Heart right ventricle (tissue), 16 donors: ENCODE results near the gene COQ9. TPM values are rescaled to one million over a fixed set of nuclear protein-coding genes. Genes with fewer than 3 reads are reported as not detected.

Experiments
- ATAC-seq, 8 donors: fragments of 200-7000 bp; cut with Tn5 transposase; one replicate each; pipeline ENCODE4 v1.9.1; 2020; ENCODE audit warnings: mild to moderate bottlenecking in 8 of 8, moderate library complexity in 8 of 8, moderate number of reproducible peaks in 1 of 8
- DNase-seq, 2 donors: peaks; one replicate each; pipeline ENCODE4 v3.0.0-alpha.2; 2020
- H3K27ac ChIP-seq, 10 donors: fragments of 200-600 bp; sonication (generic) in 2 of 10; one replicate each; pipeline versions ENCODE4 v1.5.0 to v1.8.0; 2020 to 2022; ENCODE audit warnings: mild to moderate bottlenecking in 3 of 10
- H3K27me3 ChIP-seq, 7 donors: fragments of 200-600 bp; one replicate each; pipeline ENCODE4 v1.8.0; 2021 to 2022; ENCODE audit warnings: mild to moderate bottlenecking in 2 of 7
- H3K36me3 ChIP-seq, 9 donors: fragments of 200-600 bp; sonication (generic) in 1 of 9; one replicate each; pipeline versions ENCODE4 v1.5.0 to v1.8.0; 2020 to 2022; ENCODE audit warnings: mild to moderate bottlenecking in 2 of 9
- H3K4me1 ChIP-seq, 9 donors: fragments of 200-600 bp; sonication (generic) in 1 of 9; one replicate each; pipeline versions ENCODE4 v1.5.0 to v1.8.0; 2020 to 2022; ENCODE audit warnings: mild to moderate bottlenecking in 4 of 9
- H3K4me3 ChIP-seq, 10 donors: fragments of 200-600 bp; sonication (generic) in 2 of 10; one replicate each; pipeline versions ENCODE4 v1.5.0 to v1.8.0; 2020 to 2022; ENCODE audit warnings: mild to moderate bottlenecking in 7 of 10, moderate library complexity in 2 of 10
- H3K9me3 ChIP-seq, 11 donors: fragments of 200-600 bp in 10 of 11; sonication (generic) in 2 of 11; one replicate each; pipeline versions ENCODE4 v1.5.0 to v1.8.0; 2013 to 2022; ENCODE audit warnings: mild to moderate bottlenecking in 2 of 11, control low read depth in 1 of 11, moderate library complexity in 1 of 11
- WGBS, 2 donors: extraction: QIAGEN DNeasy Blood & Tissue Kit; methylation state at CpG; one replicate each; pipeline ENCODE4 v1.1.7; 2013; ENCODE audit warnings: inconsistent platforms in 1 of 2; 5-methylcytosine and 5-hydroxymethylcytosine counted together
- intact Hi-C, 10 donors: fragments of 100-400 bp; cut with DNase I; formaldehyde crosslinking; loops; one replicate each; pipeline versions ENCODE4 v1.11.1 to v1.14.2; 2022
- polyA plus RNA-seq, 2 donors: library from polyadenylated mRNA; stranded (reverse); fragments of 200-250 nt; gene quantifications; one replicate each; pipeline ENCODE4 v1.2.3, GENCODE V29; 2013
- total RNA-seq, 10 donors: library from RNA; stranded (reverse); fragmentation: NEBNext Ultra II Directional in 3 of 10; extraction: Animal tissue kit (Norgen Biotek cat#: 25700) in 3 of 10; gene quantifications; one replicate each; pipeline versions ENCODE4 v1.2.1 to v1.2.4, GENCODE V29; 2021 to 2023
- TF ChIP-seq, protein P1 (sequence below), 9 donors: fragments of 200-600 bp; sonication (generic) in 2 of 9; IDR thresholded peaks; one replicate each; pipeline versions ENCODE4 v1.5.0 to v1.8.0; 2021 to 2022; ENCODE audit warnings: antibody characterized with exemption in 9 of 9, mild to moderate bottlenecking in 5 of 9, moderate library complexity in 1 of 9
- donor health status: Arrhythmogenic right ventricular cardiomyopathy.
- donor health status: ischemic (EF 13 %, LVEDD 7.1; RV severe dilation, severe dysfunction).
- donor health status: healthy with polysubstance abuse.
- donor health status: DM: no; HTN: yes; CAD: no.
- donor health status: DM: no; HTN: no; CAD: no.
- donor health status: ischemic (EF 25% LVEDD 6.9; RV normal size, moderate dysfunction).
- donor health status: ischemic (EF 25% LVEDD 5.7; RV mildly dilated, moderate dysfunction).
- donor health status: healthy.
- donor health status: DM: yes; HTN: yes; CAD: no.
- donor health status: Ischemic cardiomyopathy.
- donor health status: ischemic (EF 35%, LVEDD 5.7; RV mildly dilated, moderate dysfunction).
- donor health status: nonischemic (EF 11% LVEDD 7.7; RV severe dilation, severe dysfunction).
- donor health status: DM: yes; HTN: yes; CAD: no.
- donor health status: PGD.
- donor health status: ischemic (EF 29% LVEDD 5.4; RV normal size, mild dysfunction).
- donor health status: nonischemic (EF 23%, LVEDD 6.1; RV moderate dilation, normal function).

Gene COQ9
- total and polyA plus RNA-seq, 12 donors: 135 to 475 (median 207) TPM

DNA sequence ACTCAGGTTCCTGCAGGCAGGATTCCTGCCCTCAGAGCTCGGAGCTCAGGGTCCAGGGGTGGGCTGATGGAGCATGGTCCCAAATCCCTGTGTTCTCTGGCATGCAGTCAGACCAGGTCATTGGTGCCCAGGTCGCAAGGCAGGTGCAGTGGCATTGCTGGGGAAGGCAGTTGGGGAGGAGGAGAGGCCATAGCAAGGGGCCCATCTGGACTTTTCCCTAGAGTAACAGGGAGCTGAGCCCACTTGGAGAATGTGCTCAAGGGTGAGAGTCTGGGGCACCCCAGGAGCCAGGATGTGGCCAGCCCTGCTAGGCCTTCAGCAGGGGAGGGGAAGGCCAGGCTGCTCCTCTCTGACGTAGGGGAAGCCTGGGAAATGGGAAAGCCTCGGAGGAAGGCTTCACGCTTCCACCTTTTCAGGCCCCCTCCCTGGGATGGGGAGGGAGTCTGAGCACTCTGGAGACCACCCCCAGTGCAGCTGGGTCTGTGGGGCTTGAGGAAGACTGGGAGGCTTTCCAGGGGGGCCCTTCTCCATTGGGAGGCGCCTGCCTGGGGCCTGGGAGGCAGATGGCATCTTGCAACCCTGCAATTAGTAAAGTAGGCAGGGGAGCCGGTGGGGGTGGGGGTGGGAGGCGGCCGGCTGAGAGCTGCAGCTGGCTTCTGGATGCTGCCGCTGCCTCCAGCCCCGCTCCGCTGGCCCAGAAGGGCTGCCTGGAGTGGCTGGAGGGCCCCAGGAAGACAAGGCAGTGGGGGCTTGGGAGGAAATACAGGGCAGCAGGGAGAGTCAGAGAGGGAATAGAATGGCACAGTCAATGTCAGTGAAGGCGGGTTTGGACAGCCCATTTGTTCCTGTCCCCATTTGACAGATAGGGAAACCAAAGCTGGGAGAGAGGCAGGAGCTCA lies 60.1 kb downstream of the COQ9 start:
- Histone ChIP-seq H3K4me1 (peaks cover 0 to 22% (median 5%) of the 10 kb centered on the region in 9 donors), H3K9me3 (no peaks in the 10 kb centered on the region), H3K4me3 (no peak overlapping the region), H3K27ac (peak overlapping the region in 2 of 10 donors; percentile 1 to 16), H3K27me3 (no peaks in the 10 kb centered on the region), H3K36me3 (peaks cover 0 to 10% (median 0%) of the 10 kb centered on the region in 9 donors)
- intact Hi-C loops: no loop called here
- TF ChIP-seq, protein P1, sequence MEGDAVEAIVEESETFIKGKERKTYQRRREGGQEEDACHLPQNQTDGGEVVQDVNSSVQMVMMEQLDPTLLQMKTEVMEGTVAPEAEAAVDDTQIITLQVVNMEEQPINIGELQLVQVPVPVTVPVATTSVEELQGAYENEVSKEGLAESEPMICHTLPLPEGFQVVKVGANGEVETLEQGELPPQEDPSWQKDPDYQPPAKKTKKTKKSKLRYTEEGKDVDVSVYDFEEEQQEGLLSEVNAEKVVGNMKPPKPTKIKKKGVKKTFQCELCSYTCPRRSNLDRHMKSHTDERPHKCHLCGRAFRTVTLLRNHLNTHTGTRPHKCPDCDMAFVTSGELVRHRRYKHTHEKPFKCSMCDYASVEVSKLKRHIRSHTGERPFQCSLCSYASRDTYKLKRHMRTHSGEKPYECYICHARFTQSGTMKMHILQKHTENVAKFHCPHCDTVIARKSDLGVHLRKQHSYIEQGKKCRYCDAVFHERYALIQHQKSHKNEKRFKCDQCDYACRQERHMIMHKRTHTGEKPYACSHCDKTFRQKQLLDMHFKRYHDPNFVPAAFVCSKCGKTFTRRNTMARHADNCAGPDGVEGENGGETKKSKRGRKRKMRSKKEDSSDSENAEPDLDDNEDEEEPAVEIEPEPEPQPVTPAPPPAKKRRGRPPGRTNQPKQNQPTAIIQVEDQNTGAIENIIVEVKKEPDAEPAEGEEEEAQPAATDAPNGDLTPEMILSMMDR (IDR thresholded peaks at IDR 0.05): no peak
- ATAC-seq: peak in 5 of 8 donors; percentile 10 to 82 (median 21)
- 67 to 68% methylated on average over 13 of the region's 13 CpGs for WGBS, 2 donors
- DNase-seq: no peak

DNA sequence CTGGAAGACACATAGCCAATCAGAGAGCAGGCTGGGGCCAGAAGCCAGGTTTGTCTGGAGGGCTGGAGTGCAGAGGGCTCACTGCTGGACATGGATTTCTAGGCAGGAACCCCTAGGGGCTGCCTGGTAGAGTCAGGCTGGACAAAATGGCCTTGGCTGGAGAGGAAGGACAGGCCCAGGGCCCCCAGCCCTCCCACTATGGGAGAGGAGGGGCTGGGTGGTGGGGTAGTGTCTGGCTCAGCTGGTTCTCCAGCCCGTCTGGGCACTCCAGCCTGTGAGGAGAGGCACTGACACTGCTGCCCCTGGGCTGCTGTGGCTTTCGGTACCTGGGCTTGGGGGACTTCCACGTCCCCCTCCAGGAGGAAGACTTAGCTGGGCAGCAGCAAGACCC lies 60.8 kb downstream of the COQ9 start:
- no peak overlapping the region for H3K4me3 ChIP-seq
- intact Hi-C loops: no loop called here
- peak overlapping the region in 1 of 10 donors; percentile 1 for H3K27ac ChIP-seq
- no peak for DNase-seq
- no peaks in the 10 kb centered on the region for H3K27me3 ChIP-seq
- H3K4me1 ChIP-seq: peaks cover 0 to 22% (median 5%) of the 10 kb centered on the region in 9 donors
- WGBS, 2 donors: 94 to 96% methylated on average over 3 of the region's 3 CpGs
- TF ChIP-seq, protein P1 (IDR thresholded peaks at IDR 0.05): no peak
- peak in 1 of 8 donors; percentile 9 for ATAC-seq
- H3K9me3 ChIP-seq: no peaks in the 10 kb centered on the region
- peaks cover 0 to 17% (median 0%) of the 10 kb centered on the region in 9 donors for H3K36me3 ChIP-seq

DNA sequence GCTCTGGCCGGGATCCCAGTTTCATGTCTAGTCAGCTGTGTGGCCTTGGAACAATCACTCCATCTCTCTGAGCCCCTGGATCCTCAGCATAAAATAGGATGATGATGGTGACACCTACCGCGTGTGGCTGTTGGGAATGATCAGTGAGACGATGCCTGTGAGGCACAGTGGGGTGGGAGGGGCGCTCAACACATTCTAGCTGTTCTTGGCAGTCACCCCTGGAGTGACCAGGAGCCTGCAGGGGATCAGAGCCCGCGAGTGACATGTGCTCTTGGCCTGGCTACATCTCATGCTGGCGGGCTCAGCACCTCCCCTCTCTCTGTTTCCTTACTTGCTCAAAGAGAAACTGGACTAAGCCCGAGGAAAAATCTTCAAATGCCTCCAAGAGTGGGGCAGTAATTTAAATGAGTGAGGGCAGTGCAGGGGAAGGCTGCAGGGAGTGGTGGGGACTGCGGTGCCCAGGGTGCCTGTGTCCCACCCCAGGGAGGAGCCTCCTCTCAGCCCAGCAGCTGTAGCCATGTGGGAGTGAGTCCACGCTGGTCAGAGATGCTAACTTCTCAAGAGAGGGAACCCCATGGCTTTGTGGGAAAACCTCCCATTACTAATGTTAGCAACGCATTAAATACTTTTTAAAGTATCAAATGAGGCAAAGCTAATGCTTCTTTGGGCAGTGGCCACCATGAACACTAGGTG lies 62.1 kb downstream of the COQ9 start:
- Histone ChIP-seq H3K4me1 (peaks cover 0 to 23% (median 8%) of the 10 kb centered on the region in 9 donors), H3K27me3 (no peaks in the 10 kb centered on the region), H3K4me3 (no peak overlapping the region), H3K27ac (no peak overlapping the region), H3K36me3 (peaks cover 0 to 30% (median 0%) of the 10 kb centered on the region in 9 donors), H3K9me3 (no peaks in the 10 kb centered on the region)
- DNase-seq (no peak), ATAC-seq (peak in 3 of 8 donors; percentile 34 to 47 (median 45))
- TF ChIP-seq, protein P1 (IDR thresholded peaks at IDR 0.05): no peak
- intact Hi-C loops: no loop called here
- WGBS, 2 donors: 56 to 59% methylated on average over 12 of the region's 12 CpGs
